Measurements from ENCODE around the gene HDGF.

Gene HDGF

DNA sequence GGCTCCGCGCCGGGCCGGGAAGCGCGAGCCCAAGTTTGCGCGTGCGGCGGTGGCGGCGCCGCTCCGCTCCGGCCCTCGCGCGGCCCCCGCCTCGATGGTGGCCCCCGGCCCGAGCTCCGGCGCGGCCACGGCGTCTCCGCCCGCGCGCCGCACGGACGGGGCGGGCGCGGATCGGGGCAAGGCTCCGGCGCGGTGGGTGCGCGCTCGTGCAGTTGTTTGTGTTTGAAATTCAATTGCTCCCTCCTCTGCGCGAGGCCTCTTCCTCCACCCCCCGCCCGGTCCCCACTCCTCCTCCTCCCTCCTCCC is at the start of gene HDGF:
Gene HDGF (minus strand): TSS at position 225 of the 306 bp plus-strand sequence. CDS start 246 bp downstream, outside the sequence.
- no peaks in the 10 kb centered on the region for H3K9me3 ChIP-seq (ENCODE audit: low read length)
- H3K4me3 ChIP-seq (ENCODE audit: low read length) = peak within 1 kb of the TSS; percentile 79
- peaks cover 2% of the 10 kb centered on the region for H3K36me3 ChIP-seq (ENCODE audit: insufficient read depth, low read length)
- peak within 1 kb of the TSS; percentile 48 for H2AFZ ChIP-seq (ENCODE audit: low read depth, low read length)
- peaks cover 49% of the 10 kb centered on the region for H3K4me1 ChIP-seq (ENCODE audit: insufficient read depth, low read length)
- H3K27me3 ChIP-seq (ENCODE audit: insufficient read depth, low read length) = no peaks in the 10 kb centered on the region

DNA sequence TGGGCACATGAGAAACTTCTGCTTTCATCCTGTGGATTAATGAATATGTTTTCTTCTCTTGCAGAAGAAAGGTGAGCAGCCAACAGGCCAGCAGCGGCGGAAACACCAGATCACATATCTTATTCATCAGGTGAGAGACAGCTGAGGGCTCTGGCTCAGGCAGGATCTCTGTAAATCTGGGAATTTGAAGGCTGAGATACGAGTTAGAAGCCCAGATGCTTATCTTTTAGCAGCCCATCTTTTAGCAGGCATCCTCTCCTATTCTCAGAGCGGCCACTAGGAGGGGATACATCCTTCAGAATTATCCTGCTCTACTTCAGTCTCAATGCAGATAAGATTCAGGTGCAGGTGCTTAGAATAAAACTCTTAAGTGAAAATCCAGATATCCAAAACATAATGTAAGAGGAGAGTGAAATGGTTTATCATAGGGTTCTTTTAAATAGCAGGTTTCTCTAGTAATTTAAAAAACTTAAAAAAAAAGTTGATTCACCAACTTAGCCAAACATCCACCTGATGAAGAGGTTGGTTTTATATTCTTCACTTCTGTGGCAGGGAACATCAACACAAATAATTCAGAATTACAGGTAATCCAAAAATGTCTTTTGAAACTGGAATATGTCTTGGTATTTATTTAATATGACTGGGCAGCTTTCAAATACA is 45.9 kb upstream of the HDGF start:
- H3K36me3 ChIP-seq (ENCODE audit: insufficient read depth, low read length) = peaks cover 88% of the 10 kb centered on the region
- H3K4me3 ChIP-seq (ENCODE audit: low read length) = no peak overlapping the region
- H3K9me3 ChIP-seq (ENCODE audit: low read length) = no peaks in the 10 kb centered on the region
- no peaks in the 10 kb centered on the region for H3K4me1 ChIP-seq (ENCODE audit: insufficient read depth, low read length)
- no peaks in the 10 kb centered on the region for H3K27me3 ChIP-seq (ENCODE audit: insufficient read depth, low read length)
- no peak overlapping the region for H2AFZ ChIP-seq (ENCODE audit: low read depth, low read length)

DNA sequence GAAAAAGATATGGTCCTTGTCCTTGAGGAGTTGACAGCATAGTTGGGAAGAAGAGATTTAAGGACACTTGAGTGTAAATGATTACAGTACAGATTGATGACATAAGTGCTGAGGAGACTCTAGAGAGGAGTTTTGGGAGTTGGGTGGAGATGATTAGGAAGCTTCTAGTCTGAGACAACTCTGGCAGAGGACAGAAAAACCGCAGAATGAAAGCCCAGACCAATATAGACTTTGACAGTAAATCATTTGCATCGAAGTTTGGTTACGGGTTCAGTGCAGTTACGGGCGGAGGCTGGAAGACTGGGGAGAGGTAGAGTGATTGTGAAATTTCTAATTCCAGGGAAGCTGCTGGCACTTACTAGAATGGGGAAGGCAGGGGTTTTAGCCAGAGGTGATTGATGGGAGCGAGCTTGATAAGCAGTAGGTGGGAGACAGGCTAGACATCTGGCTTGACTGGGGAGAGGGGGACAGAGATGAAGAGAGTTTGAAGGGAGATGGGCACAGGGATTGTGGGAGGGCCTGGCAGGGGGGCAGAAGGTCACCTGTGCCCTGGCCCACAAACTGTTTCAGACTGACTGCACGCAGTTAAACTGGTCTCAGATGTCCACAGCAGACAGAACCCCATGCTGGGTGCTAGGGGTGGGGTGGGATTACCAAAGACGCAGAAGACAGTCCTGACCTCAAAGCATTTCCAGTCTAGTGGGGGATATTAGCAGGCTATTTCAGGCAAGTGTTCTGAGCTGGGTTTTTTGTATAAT is 45.0 kb upstream of the HDGF start:
- H3K36me3 ChIP-seq (ENCODE audit: insufficient read depth, low read length) = peaks cover 91% of the 10 kb centered on the region
- H2AFZ ChIP-seq (ENCODE audit: low read depth, low read length) = no peak overlapping the region
- H3K4me1 ChIP-seq (ENCODE audit: insufficient read depth, low read length) = no peaks in the 10 kb centered on the region
- no peak overlapping the region for H3K4me3 ChIP-seq (ENCODE audit: low read length)
- H3K27me3 ChIP-seq (ENCODE audit: insufficient read depth, low read length) = no peaks in the 10 kb centered on the region
- H3K9me3 ChIP-seq (ENCODE audit: low read length) = no peaks in the 10 kb centered on the region

GRCh38 chr1:156795787-156796186 is 44.3 kb upstream of the HDGF start:
- no peaks in the 10 kb centered on the region for H3K4me1 ChIP-seq (ENCODE audit: insufficient read depth, low read length)
- peaks cover 93% of the 10 kb centered on the region for H3K36me3 ChIP-seq (ENCODE audit: insufficient read depth, low read length)
- H2AFZ ChIP-seq (ENCODE audit: low read depth, low read length) = no peak overlapping the region
- no peaks in the 10 kb centered on the region for H3K9me3 ChIP-seq (ENCODE audit: low read length)
- H3K27me3 ChIP-seq (ENCODE audit: insufficient read depth, low read length) = no peaks in the 10 kb centered on the region
- no peak overlapping the region for H3K4me3 ChIP-seq (ENCODE audit: low read length)

DNA sequence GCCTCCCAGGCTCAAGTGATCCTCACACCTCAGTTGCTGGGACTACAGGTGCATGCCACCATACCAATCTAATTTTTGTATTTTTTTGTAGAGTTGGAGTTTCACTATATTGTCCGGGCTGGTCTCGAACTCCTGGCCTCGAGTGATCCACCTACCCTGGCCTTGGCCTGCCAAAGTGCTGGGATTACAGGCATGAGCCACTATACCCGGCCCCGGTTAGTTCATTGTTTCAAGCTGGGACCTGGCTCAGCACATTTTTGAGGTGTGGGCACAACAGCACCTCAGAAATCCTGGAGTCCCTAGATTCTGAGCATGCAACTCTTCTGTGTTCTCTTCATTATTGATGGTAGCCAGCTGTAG is 43.9 kb upstream of the HDGF start:
- Histone ChIP-seq H3K36me3 (ENCODE audit: insufficient read depth, low read length) (peaks cover 90% of the 10 kb centered on the region), H3K4me3 (ENCODE audit: low read length) (no peak overlapping the region), H2AFZ (ENCODE audit: low read depth, low read length) (no peak overlapping the region), H3K9me3 (ENCODE audit: low read length) (no peaks in the 10 kb centered on the region), H3K4me1 (ENCODE audit: insufficient read depth, low read length) (no peaks in the 10 kb centered on the region), H3K27me3 (ENCODE audit: insufficient read depth, low read length) (no peaks in the 10 kb centered on the region)

DNA sequence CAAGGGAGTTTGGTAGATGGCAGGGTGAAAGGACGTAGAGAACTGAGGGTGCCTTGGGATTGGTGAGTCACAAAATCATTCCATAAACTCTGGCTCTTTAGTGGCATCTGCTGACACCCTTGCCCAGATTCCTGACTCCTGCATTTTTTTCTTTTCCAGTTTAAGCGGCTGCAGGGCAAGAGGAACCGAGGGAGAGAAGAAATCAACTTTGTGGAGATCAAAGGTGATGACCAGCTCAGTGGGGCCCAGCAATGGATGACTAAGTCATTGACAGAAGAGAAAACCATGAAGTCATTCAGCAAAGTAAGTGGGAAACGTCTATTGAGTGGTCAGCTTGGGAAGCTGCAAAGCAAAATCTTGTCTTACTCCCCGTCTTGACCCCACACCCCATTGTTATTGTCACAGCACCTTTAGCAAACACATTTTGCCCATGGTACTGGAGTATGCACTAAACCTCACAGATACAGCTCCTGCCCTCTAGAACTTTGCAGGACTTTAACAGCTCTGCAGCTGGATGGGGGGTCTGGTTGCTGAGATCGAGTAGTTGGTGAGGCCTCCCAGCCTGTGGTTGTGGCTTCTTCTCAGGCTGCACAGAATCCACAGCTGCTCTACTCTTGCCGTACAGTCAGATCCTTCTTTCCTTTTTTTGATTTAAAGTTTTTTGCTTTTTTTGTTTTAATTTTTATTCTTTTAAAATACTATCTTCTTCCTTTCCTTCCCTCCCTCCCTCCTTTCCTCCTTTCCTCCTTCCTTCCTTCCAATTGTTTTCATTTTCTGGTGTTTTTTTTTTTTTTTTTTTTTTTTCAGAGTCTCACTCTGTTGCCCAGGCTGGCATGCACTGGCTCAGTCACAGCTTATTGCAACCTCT is 43.3 kb upstream of the HDGF start:
- Histone ChIP-seq H3K36me3 (ENCODE audit: insufficient read depth, low read length) (peaks cover 84% of the 10 kb centered on the region), H3K27me3 (ENCODE audit: insufficient read depth, low read length) (no peaks in the 10 kb centered on the region)

DNA sequence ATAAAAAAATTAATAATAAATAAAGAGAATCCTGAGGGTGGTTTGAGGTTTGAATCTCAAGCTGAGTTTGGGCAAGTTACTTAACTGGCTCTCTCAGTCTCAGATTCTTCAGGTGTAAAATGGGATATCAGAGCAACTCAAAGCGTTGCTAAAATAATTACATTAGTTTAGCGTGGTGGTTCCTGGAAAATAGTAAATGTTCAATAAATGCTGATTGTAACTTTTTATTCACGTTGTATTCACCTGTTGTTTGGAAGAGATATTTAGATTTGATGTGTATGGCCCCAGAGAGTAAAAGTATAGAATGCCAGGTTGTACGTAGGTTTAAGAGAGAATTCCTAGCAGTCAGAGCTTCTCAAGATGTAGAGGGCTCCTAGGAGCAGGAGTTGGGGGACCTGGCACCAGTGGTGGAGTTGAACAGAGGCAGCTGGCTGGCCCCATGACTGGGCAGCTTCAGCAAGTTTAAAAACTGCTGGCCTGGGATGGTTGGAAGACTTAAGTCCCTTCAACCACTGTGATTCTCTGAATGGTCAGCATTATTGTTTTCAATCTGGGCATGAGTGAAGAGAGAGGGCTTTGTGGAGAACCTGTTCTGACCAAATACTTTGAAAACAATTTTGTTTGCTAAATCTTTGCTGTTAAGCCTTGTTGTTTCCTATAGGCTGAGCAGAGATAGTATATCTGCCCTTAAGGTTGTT is 38.3 kb upstream of the HDGF start:
- Histone ChIP-seq H3K9me3 (ENCODE audit: low read length) (no peaks in the 10 kb centered on the region), H2AFZ (ENCODE audit: low read depth, low read length) (no peak overlapping the region), H3K4me1 (ENCODE audit: insufficient read depth, low read length) (no peaks in the 10 kb centered on the region), H3K27me3 (ENCODE audit: insufficient read depth, low read length) (no peaks in the 10 kb centered on the region), H3K36me3 (ENCODE audit: insufficient read depth, low read length) (peaks cover 72% of the 10 kb centered on the region), H3K4me3 (ENCODE audit: low read length) (no peak overlapping the region)

More for the DNA sequence above, 43.3 kb upstream of the HDGF start:
- no peak overlapping the region for H3K4me3 ChIP-seq (ENCODE audit: low read length)
- no peaks in the 10 kb centered on the region for H3K4me1 ChIP-seq (ENCODE audit: insufficient read depth, low read length)
- no peaks in the 10 kb centered on the region for H3K9me3 ChIP-seq (ENCODE audit: low read length)
- no peak overlapping the region for H2AFZ ChIP-seq (ENCODE audit: low read depth, low read length)

DNA sequence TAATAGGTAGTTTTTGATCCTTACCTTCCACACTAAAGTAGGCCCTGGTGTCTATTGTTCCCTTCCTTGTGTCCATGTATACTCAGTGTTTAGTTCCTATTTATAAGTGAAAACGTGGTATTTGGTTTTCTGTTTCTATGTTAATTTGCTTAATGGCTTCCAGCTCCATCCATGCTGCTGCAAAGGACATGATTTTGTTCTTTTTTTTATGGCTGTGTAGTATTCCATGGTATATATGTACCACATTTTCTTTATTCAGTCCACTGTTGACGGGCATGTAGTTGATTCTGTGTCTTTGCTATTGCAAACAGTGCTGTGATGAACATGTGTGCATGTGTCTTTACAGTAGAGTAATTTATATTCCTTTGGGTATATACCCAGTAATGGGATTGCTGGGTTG is 36.7 kb upstream of the HDGF start:
- H3K4me1 ChIP-seq (ENCODE audit: insufficient read depth, low read length) = no peaks in the 10 kb centered on the region
- no peak overlapping the region for H3K4me3 ChIP-seq (ENCODE audit: low read length)
- no peaks in the 10 kb centered on the region for H3K27me3 ChIP-seq (ENCODE audit: insufficient read depth, low read length)
- peaks cover 70% of the 10 kb centered on the region for H3K36me3 ChIP-seq (ENCODE audit: insufficient read depth, low read length)
- H2AFZ ChIP-seq (ENCODE audit: low read depth, low read length) = no peak overlapping the region
- no peaks in the 10 kb centered on the region for H3K9me3 ChIP-seq (ENCODE audit: low read length)

DNA sequence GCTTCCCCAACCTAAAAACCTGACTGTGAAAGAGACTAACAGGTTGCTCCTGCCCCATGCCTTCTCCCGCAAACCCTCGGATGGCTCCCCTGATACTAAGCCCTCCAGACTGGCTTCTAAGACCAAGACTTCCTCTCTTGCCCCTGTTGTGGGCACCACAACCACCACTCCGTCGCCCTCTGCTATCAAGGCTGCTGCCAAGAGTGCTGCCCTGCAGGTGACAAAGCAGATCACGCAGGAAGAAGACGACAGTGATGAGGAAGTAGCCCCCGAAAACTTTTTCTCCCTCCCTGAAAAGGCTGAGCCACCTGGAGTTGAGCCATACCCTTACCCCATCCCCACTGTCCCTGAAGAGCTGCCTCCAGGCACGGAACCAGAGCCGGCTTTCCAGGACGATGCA is 35.2 kb upstream of the HDGF start:
- H3K36me3 ChIP-seq (ENCODE audit: insufficient read depth, low read length) = peaks cover 67% of the 10 kb centered on the region

GRCh38 chr1:156785458-156785857 is 34.0 kb upstream of the HDGF start:
- H3K4me3 ChIP-seq (ENCODE audit: low read length) = no peak overlapping the region
- no peak overlapping the region for H2AFZ ChIP-seq (ENCODE audit: low read depth, low read length)
- H3K36me3 ChIP-seq (ENCODE audit: insufficient read depth, low read length) = peaks cover 61% of the 10 kb centered on the region
- no peaks in the 10 kb centered on the region for H3K4me1 ChIP-seq (ENCODE audit: insufficient read depth, low read length)
- no peaks in the 10 kb centered on the region for H3K9me3 ChIP-seq (ENCODE audit: low read length)
- no peaks in the 10 kb centered on the region for H3K27me3 ChIP-seq (ENCODE audit: insufficient read depth, low read length)

More for the DNA sequence above, 35.2 kb upstream of the HDGF start:
- Histone ChIP-seq H3K4me3 (ENCODE audit: low read length) (no peak overlapping the region), H3K4me1 (ENCODE audit: insufficient read depth, low read length) (no peaks in the 10 kb centered on the region), H3K27me3 (ENCODE audit: insufficient read depth, low read length) (no peaks in the 10 kb centered on the region), H2AFZ (ENCODE audit: low read depth, low read length) (no peak overlapping the region), H3K9me3 (ENCODE audit: low read length) (no peaks in the 10 kb centered on the region)

GRCh38 chr1:156781585-156782186 is 30.2 kb upstream of the HDGF start:
- peaks cover 39% of the 10 kb centered on the region for H3K36me3 ChIP-seq (ENCODE audit: insufficient read depth, low read length)
- no peak overlapping the region for H3K4me3 ChIP-seq (ENCODE audit: low read length)
- no peak overlapping the region for H2AFZ ChIP-seq (ENCODE audit: low read depth, low read length)
- H3K27me3 ChIP-seq (ENCODE audit: insufficient read depth, low read length) = no peaks in the 10 kb centered on the region
- no peaks in the 10 kb centered on the region for H3K9me3 ChIP-seq (ENCODE audit: low read length)
- H3K4me1 ChIP-seq (ENCODE audit: insufficient read depth, low read length) = no peaks in the 10 kb centered on the region

GRCh38 chr1:156777573-156777972 is 26.1 kb upstream of the HDGF start:
- Histone ChIP-seq H3K4me3 (ENCODE audit: low read length) (no peak overlapping the region), H3K4me1 (ENCODE audit: insufficient read depth, low read length) (no peaks in the 10 kb centered on the region), H3K9me3 (ENCODE audit: low read length) (no peaks in the 10 kb centered on the region), H3K36me3 (ENCODE audit: insufficient read depth, low read length) (peaks cover 18% of the 10 kb centered on the region), H3K27me3 (ENCODE audit: insufficient read depth, low read length) (no peaks in the 10 kb centered on the region), H2AFZ (ENCODE audit: low read depth, low read length) (no peak overlapping the region)

All from neuron (in vitro differentiated cells).